ENCODE measurements around the gene ADAMTS14.

- no peak for TF ChIP-seq CTCF (conservative IDR thresholded peaks at IDR 0.05 in 1 of 2, IDR thresholded peaks at IDR 0.05 in 1 of 2; ENCODE audit: extremely low read depth in 1 of 2, insufficient read depth in 1 of 2, low read depth in 1 of 2, low read length in 2 of 2)
- TF ChIP-seq EZH2 (IDR thresholded peaks at IDR 0.05; ENCODE audit: borderline replicate concordance, low read length), result no peak
Observed at GRCh38 chr10:70772627-70773026, 100.3 kb downstream of the ADAMTS14 start.

Data from mammary epithelial cell (primary cell).